ENCODE results near the gene SH3RF1. TPM values are rescaled to one million over a fixed set of nuclear protein-coding genes. Genes with fewer than 3 reads are reported as not detected.

SH3RF1 gene
- total and polyA plus RNA-seq, 2 experiments from 2014 or later = 7.8 to 12.4 TPM

DNA sequence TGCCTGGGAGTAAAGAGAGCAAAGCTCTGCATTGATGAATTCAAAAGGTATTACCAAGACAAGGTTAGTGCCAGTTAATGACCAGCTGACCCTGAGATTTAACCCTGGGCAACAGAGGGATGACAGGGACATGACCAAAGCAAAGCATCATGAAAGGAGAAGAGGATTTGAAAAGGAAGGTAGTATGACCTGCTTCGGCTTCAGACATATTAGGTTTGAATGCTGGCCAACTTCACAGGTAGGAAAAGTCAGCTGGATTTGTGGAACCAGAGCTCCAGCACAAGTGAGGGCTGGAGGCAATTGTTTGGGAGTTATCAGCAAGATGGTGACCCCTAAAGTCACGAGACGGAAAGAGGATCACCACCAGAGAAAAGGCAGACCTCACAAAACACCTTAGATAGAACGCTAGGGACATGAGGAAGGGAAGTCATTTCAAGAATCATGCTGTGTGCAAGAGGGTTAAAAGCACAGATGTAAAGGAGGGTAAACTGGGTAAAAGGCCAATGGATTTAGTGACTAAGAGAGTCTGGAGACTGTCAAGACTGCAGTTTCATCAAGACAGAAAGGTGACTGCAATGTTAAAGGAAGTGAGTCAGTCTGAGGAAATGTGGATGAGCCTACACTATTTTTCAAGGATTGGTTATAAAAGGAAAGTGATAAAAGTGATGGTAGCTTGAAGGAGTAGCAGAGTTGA, 45.6 kb downstream of the SH3RF1 start:
- TF ChIP-seq POLR2AphosphoS5 (IDR thresholded peaks at IDR 0.05; ENCODE audit: low read depth) (no peak), NANOG (IDR thresholded peaks at IDR 0.05; ENCODE audit: borderline replicate concordance) (no peak), JUNB (IDR thresholded peaks at IDR 0.05; ENCODE audit: unreplicated experiment) (no peak), EZH2phosphoT487 (IDR thresholded peaks at IDR 0.05; ENCODE audit: unreplicated experiment) (no peak), REST (IDR thresholded peaks at IDR 0.05; ENCODE audit: unreplicated experiment) (no peak), CTCF (conservative IDR thresholded peaks at IDR 0.05; ENCODE audit: low read depth in 2 of 2) (no peak), STAT1 (IDR thresholded peaks at IDR 0.05; ENCODE audit: unreplicated experiment) (no peak), ZNF331 (CRISPR knock-in tag; IDR thresholded peaks at IDR 0.05; ENCODE audit: low read depth) (no peak), ETS1 (IDR thresholded peaks at IDR 0.05) (no peak)
- TF ChIP-seq, protein P1, sequence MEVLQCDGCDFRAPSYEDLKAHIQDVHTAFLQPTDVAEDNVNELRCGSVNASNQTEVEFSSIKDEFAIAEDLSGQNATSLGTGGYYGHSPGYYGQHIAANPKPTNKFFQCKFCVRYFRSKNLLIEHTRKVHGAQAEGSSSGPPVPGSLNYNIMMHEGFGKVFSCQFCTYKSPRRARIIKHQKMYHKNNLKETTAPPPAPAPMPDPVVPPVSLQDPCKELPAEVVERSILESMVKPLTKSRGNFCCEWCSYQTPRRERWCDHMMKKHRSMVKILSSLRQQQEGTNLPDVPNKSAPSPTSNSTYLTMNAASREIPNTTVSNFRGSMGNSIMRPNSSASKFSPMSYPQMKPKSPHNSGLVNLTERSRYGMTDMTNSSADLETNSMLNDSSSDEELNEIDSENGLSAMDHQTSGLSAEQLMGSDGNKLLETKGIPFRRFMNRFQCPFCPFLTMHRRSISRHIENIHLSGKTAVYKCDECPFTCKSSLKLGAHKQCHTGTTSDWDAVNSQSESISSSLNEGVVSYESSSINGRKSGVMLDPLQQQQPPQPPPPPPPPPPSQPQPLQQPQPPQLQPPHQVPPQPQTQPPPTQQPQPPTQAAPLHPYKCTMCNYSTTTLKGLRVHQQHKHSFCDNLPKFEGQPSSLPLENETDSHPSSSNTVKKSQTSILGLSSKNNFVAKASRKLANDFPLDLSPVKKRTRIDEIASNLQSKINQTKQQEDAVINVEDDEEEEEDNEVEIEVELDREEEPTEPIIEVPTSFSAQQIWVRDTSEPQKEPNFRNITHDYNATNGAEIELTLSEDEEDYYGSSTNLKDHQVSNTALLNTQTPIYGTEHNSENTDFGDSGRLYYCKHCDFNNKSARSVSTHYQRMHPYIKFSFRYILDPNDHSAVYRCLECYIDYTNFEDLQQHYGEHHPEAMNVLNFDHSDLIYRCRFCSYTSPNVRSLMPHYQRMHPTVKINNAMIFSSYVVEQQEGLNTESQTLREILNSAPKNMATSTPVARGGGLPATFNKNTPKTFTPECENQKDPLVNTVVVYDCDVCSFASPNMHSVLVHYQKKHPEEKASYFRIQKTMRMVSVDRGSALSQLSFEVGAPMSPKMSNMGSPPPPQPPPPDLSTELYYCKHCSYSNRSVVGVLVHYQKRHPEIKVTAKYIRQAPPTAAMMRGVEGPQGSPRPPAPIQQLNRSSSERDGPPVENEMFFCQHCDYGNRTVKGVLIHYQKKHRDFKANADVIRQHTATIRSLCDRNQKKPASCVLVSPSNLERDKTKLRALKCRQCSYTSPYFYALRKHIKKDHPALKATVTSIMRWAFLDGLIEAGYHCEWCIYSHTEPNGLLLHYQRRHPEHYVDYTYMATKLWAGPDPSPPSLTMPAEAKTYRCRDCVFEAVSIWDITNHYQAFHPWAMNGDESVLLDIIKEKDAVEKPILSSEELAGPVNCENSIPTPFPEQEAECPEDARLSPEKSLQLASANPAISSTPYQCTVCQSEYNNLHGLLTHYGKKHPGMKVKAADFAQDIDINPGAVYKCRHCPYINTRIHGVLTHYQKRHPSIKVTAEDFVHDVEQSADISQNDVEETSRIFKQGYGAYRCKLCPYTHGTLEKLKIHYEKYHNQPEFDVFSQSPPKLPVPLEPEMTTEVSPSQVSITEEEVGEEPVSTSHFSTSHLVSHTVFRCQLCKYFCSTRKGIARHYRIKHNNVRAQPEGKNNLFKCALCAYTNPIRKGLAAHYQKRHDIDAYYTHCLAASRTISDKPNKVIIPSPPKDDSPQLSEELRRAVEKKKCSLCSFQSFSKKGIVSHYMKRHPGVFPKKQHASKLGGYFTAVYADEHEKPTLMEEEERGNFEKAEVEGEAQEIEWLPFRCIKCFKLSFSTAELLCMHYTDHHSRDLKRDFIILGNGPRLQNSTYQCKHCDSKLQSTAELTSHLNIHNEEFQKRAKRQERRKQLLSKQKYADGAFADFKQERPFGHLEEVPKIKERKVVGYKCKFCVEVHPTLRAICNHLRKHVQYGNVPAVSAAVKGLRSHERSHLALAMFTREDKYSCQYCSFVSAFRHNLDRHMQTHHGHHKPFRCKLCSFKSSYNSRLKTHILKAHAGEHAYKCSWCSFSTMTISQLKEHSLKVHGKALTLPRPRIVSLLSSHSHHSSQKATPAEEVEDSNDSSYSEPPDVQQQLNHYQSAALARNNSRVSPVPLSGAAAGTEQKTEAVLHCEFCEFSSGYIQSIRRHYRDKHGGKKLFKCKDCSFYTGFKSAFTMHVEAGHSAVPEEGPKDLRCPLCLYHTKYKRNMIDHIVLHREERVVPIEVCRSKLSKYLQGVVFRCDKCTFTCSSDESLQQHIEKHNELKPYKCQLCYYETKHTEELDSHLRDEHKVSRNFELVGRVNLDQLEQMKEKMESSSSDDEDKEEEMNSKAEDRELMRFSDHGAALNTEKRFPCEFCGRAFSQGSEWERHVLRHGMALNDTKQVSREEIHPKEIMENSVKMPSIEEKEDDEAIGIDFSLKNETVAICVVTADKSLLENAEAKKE (CRISPR knock-in tag; IDR thresholded peaks at IDR 0.05) = no peak
- Histone ChIP-seq H3K4me2 (no peak overlapping the region), H3K4me1 (ENCODE audit: insufficient read depth) (peaks cover 11% of the 10 kb centered on the region; the same call in 1 of the 2 replicates), H3K27ac (ENCODE audit: low read depth) (no peak overlapping the region), H3K79me2 (replicated peaks; ENCODE audit: insufficient read depth) (peaks cover 37% of the 10 kb centered on the region), H3F3A (replicated peaks; ENCODE audit: low read depth) (no peaks in the 10 kb centered on the region), H3K9me2 (ENCODE audit: insufficient read depth) (no peaks in the 10 kb centered on the region), H4K20me1 (replicated peaks; ENCODE audit: insufficient read depth) (no peaks in the 10 kb centered on the region; the same call in 1 of the 2 replicates), H3K36me3 (ENCODE audit: insufficient read depth) (no peaks in the 10 kb centered on the region), H3K27me3 (ENCODE audit: insufficient read depth) (no peaks in the 10 kb centered on the region), H3K4me3 (no peak overlapping the region), H2AFZ (no peak overlapping the region)
- Mint-ChIP-seq H3K27me3 (ENCODE audit: insufficient read depth, low read depth, poor library complexity) (no peaks in the 10 kb centered on the region), H3K27ac (no peak overlapping the region), H3K4me3 (no peak overlapping the region), H3K4me1 (peaks cover 5% of the 10 kb centered on the region; the same call in 2 of the 3 replicates), H3K9me3 (no peaks in the 10 kb centered on the region), H3K36me3 (ENCODE audit: low read depth) (no peaks in the 10 kb centered on the region)
- DNase-seq (ENCODE audit: low spot score) (no peak), ATAC-seq (no peak)

All from GM23338 (cell line).